ENCODE data around the gene FBXO9.

Gene FBXO9

GRCh38 chr6:53119772-53120409, 54.7 kb downstream of the FBXO9 start:
- Histone ChIP-seq H3K9me2 (replicated peaks; ENCODE audit: insufficient read depth, low read length) (no peaks in the 10 kb centered on the region), H3K27me3 (ENCODE audit: low read length) (no peaks in the 10 kb centered on the region), H3K9ac (ENCODE audit: low read length) (no peak overlapping the region), H3K79me2 (ENCODE audit: insufficient read depth, low read length) (no peaks in the 10 kb centered on the region), H3K9me3 (ENCODE audit: insufficient read depth, low read length) (no peaks in the 10 kb centered on the region), H3K4me2 (ENCODE audit: low read depth, low read length, poor library complexity, severe bottlenecking) (no peak overlapping the region), H2AFZ (ENCODE audit: low read depth, low read length, severe bottlenecking) (no peak overlapping the region), H4K20me1 (ENCODE audit: low read depth, low read length) (no peaks in the 10 kb centered on the region), H3F3A (ENCODE audit: insufficient read depth) (no peaks in the 10 kb centered on the region), H3K36me3 (ENCODE audit: low read length) (no peaks in the 10 kb centered on the region), H3K4me3 (ENCODE audit: insufficient read depth, low read length, poor library complexity, severe bottlenecking) (no peak overlapping the region), H3K27ac (ENCODE audit: low read depth, low read length) (no peak overlapping the region)
- TF ChIP-seq, protein P1, sequence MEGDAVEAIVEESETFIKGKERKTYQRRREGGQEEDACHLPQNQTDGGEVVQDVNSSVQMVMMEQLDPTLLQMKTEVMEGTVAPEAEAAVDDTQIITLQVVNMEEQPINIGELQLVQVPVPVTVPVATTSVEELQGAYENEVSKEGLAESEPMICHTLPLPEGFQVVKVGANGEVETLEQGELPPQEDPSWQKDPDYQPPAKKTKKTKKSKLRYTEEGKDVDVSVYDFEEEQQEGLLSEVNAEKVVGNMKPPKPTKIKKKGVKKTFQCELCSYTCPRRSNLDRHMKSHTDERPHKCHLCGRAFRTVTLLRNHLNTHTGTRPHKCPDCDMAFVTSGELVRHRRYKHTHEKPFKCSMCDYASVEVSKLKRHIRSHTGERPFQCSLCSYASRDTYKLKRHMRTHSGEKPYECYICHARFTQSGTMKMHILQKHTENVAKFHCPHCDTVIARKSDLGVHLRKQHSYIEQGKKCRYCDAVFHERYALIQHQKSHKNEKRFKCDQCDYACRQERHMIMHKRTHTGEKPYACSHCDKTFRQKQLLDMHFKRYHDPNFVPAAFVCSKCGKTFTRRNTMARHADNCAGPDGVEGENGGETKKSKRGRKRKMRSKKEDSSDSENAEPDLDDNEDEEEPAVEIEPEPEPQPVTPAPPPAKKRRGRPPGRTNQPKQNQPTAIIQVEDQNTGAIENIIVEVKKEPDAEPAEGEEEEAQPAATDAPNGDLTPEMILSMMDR (IDR thresholded peaks at IDR 0.05; ENCODE audit: insufficient read depth, low read length, poor library complexity, severe bottlenecking) = no peak
- no peak for TF ChIP-seq EZH2phosphoT487 (conservative IDR thresholded peaks at IDR 0.05; ENCODE audit: low read length)

- no peak overlapping the region for H3K9ac ChIP-seq (ENCODE audit: low read length)
- no peaks in the 10 kb centered on the region for H3K36me3 ChIP-seq (ENCODE audit: low read length)
- H3K4me2 ChIP-seq (ENCODE audit: low read depth, low read length, poor library complexity, severe bottlenecking) = no peak overlapping the region
- H4K20me1 ChIP-seq (ENCODE audit: low read depth, low read length) = no peaks in the 10 kb centered on the region
- no peak overlapping the region for H3K4me3 ChIP-seq (ENCODE audit: insufficient read depth, low read length, poor library complexity, severe bottlenecking)
- H2AFZ ChIP-seq (ENCODE audit: low read depth, low read length, severe bottlenecking) = no peak overlapping the region
- no peaks in the 10 kb centered on the region for H3K9me2 ChIP-seq (replicated peaks; ENCODE audit: insufficient read depth, low read length)
- no peaks in the 10 kb centered on the region for H3K9me3 ChIP-seq (ENCODE audit: insufficient read depth, low read length)
- TF ChIP-seq, protein P1 (IDR thresholded peaks at IDR 0.05; ENCODE audit: insufficient read depth, low read length, poor library complexity, severe bottlenecking) = no peak
- no peak for TF ChIP-seq EZH2phosphoT487 (conservative IDR thresholded peaks at IDR 0.05; ENCODE audit: low read length)
- no peaks in the 10 kb centered on the region for H3F3A ChIP-seq (ENCODE audit: insufficient read depth)
- H3K27me3 ChIP-seq (ENCODE audit: low read length) = no peaks in the 10 kb centered on the region
- H3K27ac ChIP-seq (ENCODE audit: low read depth, low read length) = no peak overlapping the region
- no peaks in the 10 kb centered on the region for H3K79me2 ChIP-seq (ENCODE audit: insufficient read depth, low read length)
Observed at GRCh38 chr6:53124131-53124800, 59.1 kb downstream of the FBXO9 start.

DNA sequence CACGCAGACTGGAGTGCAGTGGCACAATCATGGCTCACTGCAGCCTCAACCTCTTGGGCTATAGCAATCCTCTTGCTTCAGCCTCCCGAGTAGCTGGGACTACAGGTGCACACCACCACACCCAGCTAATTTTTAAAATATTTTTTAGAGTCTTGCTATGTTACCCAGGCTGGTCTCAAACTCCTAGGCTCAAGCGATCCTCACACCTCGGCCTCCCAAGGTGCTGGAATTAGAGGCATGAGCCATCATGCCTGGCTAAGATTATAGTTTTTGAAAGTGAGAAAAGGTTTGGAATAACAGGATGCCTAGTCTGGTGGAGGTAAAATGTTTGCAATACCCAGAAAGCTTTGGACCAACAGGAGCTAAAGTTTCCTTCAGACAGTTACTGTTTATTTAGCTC, 60.1 kb downstream of the FBXO9 start:
- H3K79me2 ChIP-seq (ENCODE audit: insufficient read depth, low read length) = no peaks in the 10 kb centered on the region
- no peak overlapping the region for H3K27ac ChIP-seq (ENCODE audit: low read depth, low read length)
- no peak overlapping the region for H3K4me3 ChIP-seq (ENCODE audit: insufficient read depth, low read length, poor library complexity, severe bottlenecking)
- H3K9me3 ChIP-seq (ENCODE audit: insufficient read depth, low read length) = no peaks in the 10 kb centered on the region
- H4K20me1 ChIP-seq (ENCODE audit: low read depth, low read length) = no peaks in the 10 kb centered on the region
- no peak overlapping the region for H3K9ac ChIP-seq (ENCODE audit: low read length)
- H3K36me3 ChIP-seq (ENCODE audit: low read length) = no peaks in the 10 kb centered on the region
- no peaks in the 10 kb centered on the region for H3F3A ChIP-seq (ENCODE audit: insufficient read depth)
- no peak for TF ChIP-seq EZH2phosphoT487 (conservative IDR thresholded peaks at IDR 0.05; ENCODE audit: low read length)
- TF ChIP-seq, protein P1 (IDR thresholded peaks at IDR 0.05; ENCODE audit: insufficient read depth, low read length, poor library complexity, severe bottlenecking) = no peak
- H2AFZ ChIP-seq (ENCODE audit: low read depth, low read length, severe bottlenecking) = no peak overlapping the region
- no peaks in the 10 kb centered on the region for H3K9me2 ChIP-seq (replicated peaks; ENCODE audit: insufficient read depth, low read length)
- H3K27me3 ChIP-seq (ENCODE audit: low read length) = no peaks in the 10 kb centered on the region
- H3K4me2 ChIP-seq (ENCODE audit: low read depth, low read length, poor library complexity, severe bottlenecking) = no peak overlapping the region
